Left forelimb (tissue), 1 donor: ENCODE results near the gene IDH3G.

Experiments used
- DNase-seq: peaks from one replicate; pipeline ENCODE4 v3.0.0-alpha.2; 2018; ENCODE audit warnings: low spot score

Gene IDH3G

DNA sequence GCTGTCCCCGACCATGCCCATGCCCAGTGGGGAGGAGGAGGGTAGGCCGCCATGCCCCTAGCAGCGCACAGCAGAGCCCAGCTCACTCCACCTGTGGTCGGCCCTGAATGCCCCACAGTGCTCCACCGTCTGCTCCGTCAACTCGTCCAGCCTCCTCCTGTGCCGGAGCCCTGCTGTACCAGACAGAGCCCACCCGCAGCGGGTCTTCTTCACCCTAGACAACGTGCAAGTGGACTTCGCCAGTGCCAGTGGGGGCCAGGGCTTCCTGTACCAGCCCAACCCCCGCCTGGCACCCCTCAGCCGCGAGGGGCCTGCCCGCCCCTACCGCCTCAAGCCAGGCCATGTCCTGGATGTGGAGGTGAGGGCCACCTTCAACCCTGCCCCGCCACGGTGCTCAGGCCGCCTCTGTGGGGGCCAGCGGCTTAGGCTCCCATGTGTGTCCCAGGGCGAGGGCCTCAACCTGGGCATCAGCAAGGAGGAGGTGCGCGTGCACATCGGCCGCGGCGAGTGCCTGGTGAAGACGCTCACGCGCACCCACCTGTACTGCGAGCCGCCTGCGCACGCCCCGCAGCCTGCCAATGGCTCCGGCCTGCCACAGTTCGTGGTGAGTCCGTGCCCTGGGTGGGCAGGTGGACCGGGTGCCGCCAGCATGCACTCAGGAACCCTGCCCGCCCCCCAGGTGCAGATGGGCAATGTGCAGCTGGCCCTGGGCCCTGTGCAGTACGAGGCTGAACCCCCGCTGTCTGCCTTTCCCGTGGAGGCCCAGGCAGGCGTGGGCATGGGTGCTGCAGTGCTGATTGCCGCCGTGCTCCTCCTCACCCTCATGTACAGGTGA lies 20.2 kb downstream of the IDH3G start:
- no peak for DNase-seq

DNA sequence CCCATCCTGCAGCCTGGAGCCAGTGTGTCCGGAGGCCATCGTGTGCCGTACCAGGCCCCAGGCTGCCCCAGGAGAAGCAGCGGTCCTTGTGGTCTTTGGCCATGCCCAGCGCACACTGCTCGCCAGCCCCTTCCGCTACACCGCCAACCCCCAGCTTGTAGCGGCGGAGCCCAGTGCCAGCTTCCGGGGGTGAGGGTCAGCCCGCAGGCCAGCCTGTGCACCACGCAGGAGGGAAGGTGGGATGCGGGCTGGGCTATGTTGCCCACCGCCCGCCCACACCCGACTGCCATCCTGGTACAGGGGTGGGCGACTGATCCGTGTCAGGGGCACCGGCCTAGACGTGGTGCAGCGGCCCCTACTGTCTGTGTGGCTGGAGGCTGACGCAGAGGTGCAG lies 21.0 kb downstream of the IDH3G start:
- no peak for DNase-seq

DNA sequence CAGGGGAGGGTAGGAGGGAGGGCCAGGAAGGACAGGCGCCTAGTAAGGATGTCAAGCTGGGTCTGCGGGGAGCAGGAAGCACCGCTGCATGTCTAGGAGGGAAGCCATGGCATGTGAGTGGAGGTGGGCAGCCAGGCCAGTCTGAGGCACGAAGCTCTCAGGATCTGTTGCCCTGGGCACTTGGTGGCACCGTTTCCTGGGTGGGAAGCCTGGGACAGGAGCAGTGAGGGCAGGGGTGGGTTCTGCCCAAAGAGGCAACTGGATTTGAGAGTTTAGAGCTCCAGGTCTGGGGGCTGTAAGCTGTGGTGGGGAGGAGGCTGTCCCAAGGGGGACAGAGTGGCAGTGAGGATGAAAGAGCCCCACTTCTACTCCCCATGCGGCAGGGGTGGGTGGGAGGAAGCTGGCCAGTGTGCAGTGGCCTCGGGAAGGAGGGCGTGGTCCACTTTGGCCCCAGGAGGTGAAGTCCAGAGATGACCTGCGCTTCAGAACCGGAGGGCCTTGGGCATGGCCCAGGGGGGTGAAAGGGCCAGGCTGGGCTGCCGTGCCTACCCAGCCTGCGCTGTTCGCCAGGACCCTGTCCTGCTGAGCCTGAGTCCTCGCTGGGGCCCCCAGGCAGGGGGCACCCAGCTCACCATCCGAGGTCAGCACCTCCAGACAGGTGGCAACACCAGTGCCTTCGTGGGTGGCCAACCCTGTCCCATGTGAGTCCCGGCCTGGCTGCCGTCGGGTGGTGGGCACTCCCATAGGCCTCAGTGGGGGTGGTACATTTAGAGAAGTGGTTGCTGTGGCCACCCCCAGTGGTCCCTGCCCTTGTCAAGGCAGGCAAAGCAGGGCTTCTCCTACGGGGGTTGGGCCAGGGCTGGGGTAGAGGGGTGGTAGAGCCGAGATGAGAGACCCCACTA lies 21.6 kb downstream of the IDH3G start:
- peak; percentile 6 for DNase-seq

DNA sequence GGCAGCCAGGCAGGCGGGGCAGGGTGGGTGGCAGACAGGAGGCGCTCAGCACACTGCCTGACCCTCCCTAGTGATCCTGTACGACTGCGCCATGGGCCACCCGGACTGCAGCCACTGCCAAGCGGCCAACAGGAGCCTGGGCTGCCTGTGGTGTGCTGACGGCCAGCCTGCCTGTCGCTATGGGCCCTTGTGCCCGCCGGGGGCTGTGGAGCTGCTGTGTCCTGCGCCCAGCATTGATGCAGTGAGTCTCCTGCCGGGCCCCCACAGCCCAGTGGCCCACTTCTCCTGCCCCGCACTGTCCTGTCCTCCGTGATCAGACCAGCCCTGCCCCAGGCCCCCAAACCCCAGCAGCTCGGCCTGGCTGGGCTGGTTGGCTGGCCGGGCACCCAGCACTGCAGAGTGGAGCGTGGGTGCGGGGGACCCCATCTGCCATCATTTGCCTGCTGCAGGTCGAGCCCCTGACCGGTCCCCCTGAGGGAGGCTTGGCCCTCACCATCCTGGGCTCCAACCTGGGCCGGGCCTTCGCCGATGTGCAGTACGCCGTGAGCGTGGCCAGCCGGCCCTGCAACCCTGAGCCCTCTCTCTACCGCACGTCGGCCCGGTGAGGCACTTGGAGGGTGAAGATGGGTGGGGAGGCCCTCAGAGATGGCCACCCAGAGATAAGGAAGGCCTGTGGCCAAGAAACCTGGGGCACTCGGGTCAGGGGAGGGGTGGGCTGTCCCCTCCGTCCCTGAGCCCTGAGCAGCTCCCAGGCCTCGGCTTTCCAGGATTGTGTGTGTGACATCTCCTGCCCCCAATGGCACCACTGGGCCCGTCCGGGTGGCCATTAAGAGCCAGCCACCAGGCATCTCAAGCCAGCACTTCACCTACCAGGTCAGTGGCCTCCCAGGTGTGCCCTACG lies 22.5 kb downstream of the IDH3G start:
- peak; percentile 50 for DNase-seq

DNA sequence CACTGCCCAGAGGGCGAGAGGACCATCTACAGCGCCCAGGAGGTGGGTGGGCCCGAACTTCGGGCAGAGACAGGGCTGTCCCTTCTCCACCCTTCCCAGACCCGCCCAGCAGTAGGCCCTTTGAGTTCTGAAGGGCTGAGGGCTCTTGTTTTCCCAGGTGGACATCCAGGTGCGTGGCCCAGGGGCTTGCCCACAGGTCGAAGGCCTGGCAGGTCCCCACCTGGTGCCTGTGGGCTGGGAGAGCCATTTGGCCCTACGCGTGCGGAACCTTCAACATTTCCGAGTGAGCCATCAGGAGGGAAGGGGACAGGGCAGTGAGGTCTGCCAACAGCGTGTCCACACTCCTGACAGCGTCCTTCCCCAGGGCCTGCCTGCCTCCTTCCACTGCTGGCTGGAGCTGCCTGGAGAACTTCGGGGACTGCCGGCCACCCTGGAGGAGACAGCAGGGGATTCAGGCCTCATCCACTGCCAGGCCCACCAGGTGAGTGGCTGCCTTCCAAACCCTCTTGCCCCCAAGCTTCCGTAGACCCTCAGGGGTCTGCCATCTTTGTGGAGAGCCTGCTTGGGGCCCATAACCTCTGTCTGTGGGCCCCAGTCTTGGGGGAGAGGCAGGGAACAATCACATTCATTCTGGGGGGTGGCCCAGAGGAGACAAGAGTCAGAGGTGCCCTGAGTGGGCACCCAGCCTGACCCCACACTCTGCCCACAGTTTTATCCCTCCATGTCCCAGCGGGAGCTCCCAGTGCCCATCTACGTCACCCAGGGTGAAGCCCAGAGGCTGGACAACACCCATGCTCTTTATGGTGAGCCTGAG lies 23.4 kb downstream of the IDH3G start:
- peak; percentile 30 for DNase-seq

DNA sequence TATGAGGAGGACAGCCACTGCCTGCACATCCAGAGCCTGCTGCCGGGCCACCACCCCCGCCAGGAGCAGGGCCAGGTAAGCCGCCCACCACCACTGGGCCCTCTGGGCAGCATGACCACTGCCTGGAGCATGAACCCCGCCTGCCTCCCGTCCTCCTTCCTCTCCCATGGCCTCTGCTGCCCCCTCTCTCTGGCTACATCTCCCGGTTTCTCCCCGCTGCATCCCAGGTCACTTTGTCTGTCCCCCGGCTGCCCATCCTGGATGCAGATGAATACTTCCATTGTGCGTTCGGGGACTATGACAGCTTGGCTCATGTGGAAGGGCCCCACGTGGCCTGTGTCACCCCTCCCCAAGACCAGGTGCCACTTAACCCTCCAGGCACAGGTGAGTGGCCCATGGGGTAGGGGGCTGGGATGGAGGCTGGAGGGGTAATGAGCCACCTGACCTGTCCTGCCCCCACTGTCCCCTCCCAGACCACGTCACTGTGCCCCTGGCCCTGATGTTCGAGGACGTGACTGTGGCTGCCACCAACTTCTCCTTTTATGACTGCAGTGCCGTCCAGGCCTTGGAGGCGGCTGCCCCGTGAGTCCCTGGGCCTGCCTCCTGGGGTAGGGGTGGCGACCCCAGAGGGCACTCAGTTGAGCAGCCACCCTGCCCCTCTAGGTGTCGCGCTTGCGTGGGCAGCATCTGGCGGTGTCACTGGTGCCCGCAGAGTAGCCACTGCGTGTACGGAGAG lies 24.1 kb downstream of the IDH3G start:
- peak; percentile 28 for DNase-seq

DNA sequence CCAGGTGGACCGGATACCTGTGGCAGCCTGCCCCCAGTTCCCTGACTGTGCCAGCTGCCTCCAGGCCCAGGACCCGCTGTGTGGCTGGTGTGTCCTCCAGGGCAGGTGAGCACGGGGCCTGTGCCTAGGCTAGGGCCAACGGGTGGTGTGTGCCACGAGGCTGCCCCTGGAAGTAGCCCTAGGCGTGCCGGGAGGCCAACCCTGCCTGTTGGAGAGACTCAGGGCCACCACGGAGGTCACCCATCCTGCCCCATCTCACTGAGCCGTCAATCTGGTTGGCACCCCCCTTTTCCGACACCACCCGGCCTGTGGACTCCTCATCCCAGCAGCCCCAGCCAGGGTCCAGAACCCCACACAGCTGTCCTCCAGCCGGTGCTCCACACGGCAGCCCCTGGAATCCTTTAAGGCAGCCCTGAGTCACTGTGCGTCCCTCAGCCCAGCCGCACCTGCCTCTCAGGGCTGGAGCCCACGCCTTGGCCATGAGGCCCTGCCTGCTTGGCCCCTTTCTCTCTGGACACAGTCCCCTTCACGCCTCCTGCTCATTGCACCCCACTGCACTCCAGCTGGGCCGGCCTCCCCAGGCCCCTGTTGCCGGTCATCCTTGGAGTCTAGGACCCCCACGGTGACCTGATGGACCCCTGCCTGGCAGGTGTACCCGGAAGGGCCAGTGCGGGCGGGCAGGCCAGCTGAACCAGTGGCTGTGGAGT lies 24.9 kb downstream of the IDH3G start:
- DNase-seq: peak; percentile 31

DNA sequence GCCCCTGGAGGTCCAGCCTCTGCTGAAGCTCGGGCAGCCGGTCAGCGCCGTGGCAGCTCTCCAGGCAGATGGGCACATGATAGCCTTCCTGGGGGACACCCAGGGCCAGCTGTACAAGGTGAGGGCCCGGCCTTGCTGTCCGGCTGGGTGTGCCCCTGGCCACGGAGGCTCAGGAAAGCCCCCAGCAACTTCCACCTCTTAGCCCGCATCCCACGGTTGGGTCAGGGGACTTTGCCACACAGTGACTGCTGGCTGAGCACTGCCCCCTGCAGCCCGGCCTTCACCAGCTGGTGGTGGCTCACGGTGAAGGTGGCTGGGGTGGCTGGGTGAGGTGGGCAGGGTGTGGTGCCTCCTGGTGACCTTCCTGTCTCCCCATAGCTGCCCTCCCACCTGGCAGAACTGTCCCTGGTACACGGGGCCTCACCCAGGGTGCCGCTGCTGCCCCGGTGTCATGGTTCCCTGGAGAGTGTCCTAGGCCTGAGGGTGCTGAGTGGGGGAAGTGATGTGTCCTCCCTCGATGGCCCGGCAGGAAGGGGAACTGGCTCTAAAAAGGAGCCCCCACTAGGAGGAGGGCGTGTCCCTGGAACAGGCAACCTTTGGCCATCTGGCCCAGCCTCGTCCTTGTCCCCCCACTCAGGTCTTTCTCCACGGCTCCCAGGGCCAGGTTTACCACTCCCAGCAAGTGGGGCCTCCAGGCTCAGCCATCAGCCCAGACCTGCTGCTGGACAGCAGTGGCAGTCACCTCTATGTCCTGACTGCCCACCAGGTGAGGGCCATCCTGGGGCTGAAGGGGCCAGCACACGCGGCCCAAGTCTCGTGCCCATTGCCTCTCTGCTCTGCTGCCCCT lies 25.6 kb downstream of the IDH3G start:
- peak; percentile 20 for DNase-seq

DNA sequence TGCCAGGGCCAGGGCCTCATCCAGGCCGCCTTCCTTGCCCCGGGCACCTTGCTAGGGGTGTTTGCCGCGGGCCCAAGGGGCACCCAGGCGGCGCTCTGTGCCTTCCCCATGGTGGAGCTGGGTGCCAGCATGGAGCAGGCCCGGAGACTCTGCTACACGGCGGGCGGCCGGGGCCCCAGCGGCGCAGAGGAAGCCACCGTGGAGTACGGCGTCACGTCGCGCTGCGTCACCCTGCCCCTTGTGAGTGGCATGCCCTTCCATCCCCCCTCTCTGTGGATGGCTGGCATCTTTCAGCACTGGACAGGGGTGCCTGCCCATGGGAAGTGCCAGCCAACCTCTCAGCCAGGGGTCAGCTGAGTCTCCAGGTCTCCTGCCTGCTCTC lies 26.5 kb downstream of the IDH3G start:
- no peak for DNase-seq

DNA sequence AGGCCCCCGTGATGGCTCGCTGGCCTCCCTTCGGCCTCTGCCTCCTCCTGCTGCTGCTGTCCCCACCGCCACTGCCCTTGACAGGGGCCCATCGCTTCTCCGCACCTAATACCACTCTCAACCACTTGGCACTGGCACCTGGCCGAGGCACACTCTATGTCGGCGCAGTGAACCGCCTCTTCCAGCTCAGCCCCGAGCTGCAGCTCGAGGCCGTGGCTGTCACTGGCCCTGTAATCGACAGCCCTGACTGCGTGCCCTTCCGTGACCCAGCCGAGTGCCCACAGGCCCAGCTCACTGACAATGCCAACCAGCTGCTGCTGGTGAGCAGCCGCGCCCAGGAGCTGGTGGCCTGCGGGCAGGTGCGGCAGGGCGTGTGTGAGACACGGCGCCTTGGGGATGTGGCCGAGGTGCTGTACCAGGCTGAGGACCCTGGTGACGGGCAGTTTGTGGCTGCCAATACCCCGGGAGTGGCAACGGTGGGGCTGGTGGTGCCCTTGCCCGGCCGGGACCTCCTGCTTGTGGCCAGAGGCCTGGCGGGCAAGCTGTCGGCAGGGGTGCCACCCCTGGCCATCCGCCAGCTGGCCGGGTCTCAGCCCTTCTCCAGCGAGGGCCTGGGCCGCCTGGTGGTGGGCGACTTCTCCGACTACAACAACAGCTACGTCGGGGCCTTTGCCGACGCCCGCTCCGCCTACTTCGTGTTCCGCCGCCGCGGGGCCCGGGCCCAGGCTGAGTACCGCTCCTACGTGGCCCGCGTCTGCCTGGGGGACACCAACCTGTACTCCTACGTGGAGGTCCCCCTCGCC lies 27.1 kb downstream of the IDH3G start:
- DNase-seq: peak; percentile 28

DNA sequence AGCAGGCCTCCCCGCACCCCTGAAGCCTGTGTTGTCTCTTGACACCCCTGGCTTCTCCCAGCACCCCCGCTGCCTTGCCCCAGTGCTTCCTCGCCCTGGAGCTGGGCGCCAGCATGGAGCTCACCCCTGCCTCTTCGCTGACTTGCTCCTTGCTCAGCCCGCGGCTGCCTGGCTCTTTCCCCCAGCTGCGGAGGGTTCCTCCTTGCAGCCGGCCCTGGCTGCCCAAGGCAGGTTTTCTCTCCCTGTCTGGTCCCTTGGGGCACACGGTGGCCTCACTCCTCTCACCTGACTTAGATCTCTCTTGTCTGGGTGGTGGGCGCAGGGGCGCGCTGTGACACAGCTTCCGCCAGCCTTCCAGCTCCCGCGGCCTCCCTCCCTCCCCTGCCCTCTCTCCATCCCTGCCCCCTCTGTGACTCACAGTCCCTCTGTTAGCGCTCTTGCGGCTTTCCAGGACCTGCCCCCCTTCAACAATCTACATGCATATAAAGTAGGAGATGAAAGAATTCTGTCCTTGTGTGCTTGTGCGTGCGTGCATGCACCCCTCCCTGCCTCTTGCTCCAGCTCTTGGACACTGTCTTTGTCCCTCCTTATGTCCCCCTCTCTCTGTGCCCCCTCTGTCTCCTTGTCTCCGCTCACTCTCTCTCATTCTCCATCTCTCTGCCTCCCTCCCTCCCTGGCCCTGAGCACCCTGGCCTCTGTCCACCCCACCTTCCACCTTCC lies 27.9 kb downstream of the IDH3G start:
- DNase-seq: peak; percentile 64

DNA sequence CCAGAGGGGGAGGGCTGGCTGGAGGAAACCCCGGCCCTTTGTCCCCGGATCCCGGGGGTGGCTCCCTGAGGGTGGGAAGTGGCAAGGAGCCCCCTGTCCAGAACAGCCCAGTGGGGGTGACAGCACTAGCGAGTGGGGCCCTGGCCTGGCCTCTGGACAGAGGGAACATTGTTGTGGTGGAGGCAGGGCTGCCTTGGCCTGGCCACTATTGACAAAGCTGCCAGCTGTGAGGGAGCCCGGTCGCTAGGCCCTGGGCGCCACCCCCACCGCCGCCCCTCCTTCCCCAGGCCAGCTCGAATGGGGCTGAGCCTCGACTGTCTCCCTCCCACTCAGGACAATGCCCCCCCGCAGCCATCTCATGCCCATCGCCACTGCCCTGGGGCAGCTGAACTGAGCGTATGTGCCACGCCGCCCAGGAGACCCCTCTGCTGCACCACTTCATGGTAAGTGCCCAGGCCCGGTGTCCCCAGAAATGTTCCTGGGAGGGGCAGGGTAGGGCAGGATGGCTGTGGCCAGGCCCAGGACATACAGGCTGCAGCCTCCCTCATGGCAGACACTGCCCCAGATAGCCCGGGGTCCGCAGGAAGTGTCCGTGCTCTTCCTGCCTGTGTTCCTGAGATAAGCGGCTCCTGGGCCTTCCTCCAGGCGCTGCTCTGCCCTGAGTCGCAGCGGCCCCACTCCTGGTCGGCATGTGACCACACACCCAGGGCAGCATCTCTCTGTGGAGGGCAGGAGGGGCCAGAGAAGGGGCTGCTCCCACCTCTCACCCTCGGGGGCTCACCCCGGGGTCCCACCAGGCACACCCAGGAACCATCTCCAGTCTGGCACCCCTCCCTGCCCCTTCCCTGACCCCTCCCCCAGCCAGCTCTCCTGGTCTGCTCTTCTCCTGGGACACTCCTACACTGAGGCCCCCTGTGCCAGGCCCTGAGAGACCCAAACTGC lies 28.8 kb downstream of the IDH3G start:
- DNase-seq: peak; percentile 60

DNA sequence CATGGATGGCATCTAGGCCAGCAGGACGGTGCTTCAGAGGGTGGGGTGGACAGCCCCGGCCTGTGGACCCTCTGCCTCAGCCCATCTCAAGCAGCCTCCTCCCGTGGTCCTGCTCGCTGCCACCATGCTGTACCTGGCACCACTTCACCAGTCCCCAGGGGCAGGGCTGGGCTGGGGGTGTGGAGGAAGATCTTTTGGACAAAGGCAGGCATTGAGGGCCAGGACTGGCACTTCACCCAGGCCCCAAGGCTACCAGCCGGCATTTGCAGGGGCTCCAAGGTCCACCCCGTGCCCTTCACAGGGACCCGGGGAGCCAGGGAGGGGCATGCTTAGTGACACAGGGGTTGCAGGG lies 29.4 kb downstream of the IDH3G start:
- peak; percentile 63 for DNase-seq

DNA sequence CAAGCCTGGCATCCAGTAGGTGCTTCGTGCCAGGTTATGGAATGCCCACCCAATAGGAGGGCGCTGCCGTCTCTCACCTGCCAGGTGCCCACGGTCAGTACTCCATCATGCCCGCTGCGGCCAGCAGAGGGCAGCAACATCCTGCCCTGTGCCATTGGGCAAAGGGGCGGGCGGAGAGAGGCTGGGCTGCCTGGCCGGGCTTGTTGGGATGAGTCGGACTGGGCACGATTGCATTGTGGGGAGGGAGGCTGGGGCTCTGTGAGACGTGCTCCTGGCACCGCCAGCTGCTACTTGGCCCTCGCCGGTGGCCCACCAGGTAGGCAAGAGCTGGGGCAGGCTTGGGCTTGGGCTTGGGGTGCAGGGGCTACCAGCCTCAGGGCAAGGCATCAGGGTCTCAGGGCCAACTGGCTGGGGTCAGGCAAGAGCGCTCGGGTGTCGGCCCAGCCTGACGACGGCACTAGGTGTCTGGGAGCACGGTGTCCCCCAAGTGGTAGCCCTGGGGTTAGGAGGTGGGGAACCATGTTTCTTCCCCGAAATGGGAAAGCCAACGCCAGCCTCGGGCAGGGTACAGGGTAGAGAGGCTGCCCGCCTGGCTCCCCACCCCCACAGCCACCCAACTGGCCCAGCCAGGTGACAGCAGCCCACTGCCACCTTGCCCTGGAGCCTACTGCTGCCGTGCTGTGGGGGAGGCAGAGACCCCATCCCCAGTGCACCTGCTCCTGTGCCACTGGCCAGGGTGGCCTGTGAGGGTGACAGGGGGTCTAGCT lies 30.0 kb downstream of the IDH3G start, which contains the start of gene PLXNB3:
TSS of gene PLXNB3 (plus strand) at position 261 of the 767 bp plus-strand sequence. CDS start 1,287 bp downstream, outside the sequence.
- peak; percentile 63 for DNase-seq

DNA sequence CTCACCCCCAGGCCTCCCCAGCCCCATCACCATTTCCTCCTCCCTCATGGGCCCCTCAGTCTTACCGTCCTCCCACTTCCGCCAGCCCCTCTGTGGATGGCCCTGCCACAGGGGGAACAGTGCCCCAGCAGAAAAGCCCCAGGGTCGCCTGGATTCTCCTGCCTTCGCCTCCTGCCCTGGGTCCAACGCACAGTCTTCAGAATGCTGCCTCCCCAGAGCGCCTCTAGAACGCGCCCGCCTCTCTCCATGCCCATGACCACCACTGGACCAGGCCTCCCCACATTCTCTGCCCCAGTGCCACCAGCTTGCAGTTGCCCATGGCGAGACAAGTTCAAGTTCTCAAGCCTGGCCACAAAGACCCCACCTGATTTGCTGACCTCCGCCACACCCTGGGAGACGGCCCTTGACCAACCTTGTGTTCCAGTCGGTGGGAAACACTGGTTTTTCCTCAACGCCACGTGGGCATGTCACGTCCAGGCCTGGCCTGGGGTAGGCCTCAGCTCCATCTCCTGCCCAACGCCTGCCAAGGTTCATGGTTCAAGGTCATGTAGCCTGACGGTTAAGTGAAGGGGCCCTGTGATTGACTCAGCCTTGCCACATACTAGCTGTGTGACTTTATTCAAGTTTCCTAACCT lies 30.8 kb downstream of the IDH3G start:
- peak; percentile 17 for DNase-seq
